Jurkat, Clone E6-1 (cell line): ENCODE results near the gene TMEM141.
"Not testable (repeated sequence)": the region's sequence is repeated elsewhere in the genome, so short reads cannot be mapped to it uniquely, and the experiment has no call there.

Source experiments
- DNase-seq: peaks from one replicate; pipeline ENCODE4 v3.0.0-alpha.2; 2011; ENCODE audit warnings: low read depth, low spot score
- H3K4me3 ChIP-seq: 2 replicates; pipeline ENCODE4 v1.5.1; 2011; ENCODE audit warnings: mild to moderate bottlenecking, low read length, control low read depth, moderate library complexity

TMEM141 gene

DNA sequence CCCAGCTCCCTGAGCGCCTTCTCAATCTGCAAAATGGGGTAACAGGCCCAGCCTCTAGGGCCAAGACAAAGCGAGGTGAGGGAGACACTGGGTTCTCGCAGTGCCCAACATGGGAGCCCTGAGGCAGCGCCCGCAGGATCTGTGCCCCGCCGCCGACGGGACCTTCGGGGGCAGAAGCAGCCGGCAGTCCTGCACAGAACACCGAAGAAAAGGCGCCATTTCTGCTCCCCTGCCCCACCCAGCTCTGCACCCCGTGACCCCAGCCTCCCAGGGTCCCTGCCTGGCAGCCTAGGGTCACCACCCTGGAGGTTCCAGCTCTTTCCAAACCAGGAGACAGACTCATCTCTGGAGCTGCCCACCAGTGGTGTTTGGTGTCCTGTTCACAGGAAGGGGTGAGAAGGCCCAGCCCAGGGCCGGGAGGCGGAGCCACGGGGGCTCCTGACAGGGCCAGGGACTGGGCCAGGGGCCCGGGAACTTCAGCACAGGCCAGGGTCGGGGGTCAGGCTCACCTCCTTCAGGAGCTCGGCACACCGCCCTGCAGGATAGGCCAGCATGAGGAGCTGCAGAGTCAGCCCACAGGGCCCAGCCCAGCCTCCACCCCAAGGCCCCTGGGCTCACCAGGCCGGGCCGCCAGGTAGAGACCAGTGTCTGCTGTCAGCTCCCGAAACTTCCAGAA, 36.4 kb upstream of the TMEM141 start:
- no peak for DNase-seq
- no peak overlapping the region for H3K4me3 ChIP-seq

DNA sequence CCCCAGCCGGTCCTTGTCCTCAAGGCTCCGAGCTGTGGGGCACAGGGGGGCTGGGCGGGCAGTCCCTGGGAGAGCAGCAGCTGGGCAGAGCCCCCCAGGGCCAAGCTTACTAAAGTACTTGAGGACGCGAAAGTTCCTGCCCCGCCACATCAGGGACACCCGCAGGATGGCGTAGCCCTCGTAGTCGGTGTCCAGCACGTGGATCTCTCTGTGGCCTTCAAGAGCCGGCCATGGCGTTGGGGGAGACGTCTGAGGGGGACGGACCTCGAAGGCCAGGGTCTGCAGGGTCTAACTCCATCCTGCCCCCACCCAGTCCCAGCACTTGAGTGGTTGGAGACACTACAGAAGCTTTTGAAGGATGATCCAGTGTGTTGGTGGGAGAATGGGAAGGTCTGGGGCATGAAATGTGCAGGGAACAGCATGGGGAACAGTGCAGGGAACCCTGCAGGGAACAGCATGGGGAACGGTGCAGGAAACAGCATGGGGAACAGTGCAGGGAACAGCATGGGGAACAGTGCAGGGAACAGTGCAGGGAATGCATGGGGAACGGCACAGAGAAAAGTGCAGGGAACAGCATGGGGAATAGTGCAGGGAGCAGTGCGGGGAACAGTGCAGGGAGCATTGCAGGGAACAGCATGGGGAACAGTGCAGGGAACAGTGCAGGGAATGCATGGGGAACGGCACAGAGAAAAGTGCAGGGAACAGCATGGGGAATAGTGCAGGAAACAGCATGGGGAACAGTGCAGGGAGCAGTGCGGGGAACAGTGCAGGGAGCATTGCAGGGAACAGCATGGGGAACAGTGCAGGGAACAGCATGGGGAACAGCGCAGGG, 35.6 kb upstream of the TMEM141 start:
- not testable (repeated sequence) for H3K4me3 ChIP-seq, DNase-seq

DNA sequence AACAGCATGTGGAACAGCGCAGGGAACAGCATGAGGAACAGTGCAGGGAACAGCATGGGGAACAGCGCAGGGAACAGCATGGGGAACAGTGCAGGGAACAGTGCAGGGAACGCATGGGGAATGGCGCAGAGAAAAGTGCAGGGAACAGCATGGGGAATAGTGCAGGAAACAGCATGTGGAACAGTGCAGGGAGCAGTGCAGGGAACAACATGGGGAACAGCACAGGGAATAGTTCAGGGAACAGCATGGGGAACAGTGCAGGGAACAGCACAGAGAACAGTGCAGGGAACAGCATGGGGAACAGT, 35.1 kb upstream of the TMEM141 start:
- no peak overlapping the region for H3K4me3 ChIP-seq
- DNase-seq = no peak

DNA sequence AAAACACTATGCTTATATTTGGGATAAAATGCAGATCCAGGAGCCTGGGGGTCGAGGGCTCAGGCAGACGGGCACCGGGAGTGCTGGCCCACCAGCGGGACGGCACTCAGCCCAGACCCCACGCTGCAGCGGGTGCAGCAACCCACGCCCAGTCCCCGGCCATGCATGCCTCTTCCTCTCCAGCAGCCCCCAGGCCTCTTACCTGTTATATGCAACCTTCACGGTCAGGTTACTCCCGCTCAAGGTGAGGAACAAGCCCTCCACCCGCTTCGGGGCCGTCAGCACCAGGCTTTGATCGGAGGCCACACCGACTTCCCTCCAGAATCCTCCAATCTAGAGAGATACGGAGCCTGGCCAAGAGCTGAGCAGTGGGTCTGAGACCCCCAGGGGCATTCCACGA, 34.3 kb upstream of the TMEM141 start:
- DNase-seq = no peak
- H3K4me3 ChIP-seq = no peak overlapping the region

DNA sequence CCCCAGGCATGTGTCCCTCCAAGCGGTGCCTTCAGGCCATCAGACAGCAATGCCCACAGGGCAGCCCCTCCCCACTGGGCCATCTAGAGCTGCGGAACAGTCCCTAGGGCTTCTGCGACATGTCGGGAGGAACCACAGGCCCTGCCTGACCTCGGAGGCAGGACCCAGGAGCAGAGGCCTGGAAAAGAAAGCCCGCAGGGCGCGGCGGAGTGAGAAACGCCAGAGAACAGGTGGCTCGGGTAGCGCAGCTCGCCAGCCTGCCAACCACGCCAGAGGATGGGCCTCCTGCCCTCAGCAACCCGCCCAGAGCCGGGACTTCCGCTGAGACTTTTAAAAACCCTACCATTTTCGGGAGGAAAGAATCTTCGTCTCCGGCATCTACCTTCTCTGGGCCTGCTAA, 33.8 kb upstream of the TMEM141 start:
- no peak for DNase-seq

DNA sequence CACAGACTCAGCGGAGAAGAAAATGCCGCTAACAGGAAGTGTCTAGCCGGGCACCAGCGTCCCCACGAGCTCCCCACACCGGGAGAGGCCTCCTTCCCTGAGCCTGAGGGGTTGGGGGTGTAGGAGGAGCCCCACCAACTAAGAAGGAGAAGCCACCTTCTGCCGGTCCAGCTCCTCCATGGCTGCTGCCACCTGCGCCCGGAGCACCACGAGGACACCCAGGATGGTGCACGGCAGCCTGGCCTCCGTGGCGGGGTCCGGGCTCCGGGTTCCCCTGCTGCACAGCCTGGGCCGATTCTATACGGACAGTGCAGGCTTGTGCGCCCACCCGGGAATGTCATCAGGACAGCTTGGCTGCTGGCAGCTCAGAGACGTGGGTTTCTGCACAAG, 33.4 kb upstream of the TMEM141 start:
- no peak overlapping the region for H3K4me3 ChIP-seq
- DNase-seq = no peak

More for the DNA sequence above, 33.8 kb upstream of the TMEM141 start:
- no peak overlapping the region for H3K4me3 ChIP-seq

DNA sequence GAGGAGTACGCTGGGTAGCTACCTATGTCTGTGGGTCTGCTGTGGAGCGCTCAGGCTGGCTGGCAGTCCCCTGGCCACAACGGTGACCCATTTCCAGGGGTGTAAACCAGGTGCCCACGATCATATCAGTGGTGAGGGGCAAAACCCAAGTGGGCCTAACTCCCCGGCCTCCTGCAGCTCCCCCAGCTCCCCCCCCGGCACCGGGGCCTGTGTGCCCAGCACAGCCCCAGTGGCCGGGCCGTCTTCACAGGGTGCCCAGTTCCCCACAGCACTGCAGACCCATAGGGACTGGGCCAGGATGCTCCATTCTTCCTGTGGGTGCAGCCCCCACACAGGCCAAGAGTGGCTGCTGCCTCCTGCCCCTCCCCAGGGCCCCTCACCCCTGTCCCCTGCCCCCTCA, 32.1 kb upstream of the TMEM141 start:
- DNase-seq = no peak
- H3K4me3 ChIP-seq = no peak overlapping the region

DNA sequence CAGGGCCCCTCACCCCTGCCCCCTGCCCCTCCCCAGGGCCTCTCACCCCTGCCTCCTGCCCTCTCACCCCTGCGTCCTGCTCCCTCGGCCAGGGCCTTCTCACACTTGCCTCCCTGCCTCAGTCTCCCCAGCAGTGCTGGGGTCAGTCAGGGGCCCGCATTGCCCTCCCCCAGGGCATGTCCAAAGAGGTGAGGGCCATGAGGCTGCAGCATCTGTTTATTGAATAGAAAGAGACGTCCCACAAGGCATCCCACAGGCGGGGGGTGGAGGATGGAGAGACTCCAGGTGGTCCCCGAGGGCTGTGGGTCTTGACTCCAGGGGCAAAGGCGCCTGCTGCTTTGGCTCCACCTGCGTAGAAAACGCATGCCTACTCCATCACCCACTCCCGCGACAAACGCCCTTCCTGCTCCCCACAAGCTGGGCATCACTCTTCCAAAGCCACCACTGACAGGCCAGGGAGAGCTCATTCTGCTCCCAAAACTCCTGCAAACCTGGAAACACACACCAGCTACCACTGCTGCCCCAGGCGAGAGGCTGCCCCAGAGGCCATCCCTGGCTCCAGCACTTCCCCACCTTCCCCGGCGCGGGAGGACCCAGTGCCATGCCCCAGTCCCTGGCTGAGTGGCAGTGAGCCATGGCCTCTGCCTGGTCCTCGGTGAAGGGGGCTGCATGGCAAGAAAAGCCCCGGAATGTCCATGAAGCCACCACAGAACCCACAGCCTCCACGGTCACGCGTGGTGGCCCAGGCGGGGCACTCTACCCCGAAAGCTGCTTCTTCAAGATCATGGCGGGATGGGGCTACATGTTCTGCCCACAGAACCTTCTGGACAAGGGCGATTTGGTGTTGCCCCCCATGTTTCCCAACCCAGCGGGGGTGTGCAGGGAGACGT, 31.5 kb upstream of the TMEM141 start:
- no peak for DNase-seq
- H3K4me3 ChIP-seq = no peak overlapping the region

DNA sequence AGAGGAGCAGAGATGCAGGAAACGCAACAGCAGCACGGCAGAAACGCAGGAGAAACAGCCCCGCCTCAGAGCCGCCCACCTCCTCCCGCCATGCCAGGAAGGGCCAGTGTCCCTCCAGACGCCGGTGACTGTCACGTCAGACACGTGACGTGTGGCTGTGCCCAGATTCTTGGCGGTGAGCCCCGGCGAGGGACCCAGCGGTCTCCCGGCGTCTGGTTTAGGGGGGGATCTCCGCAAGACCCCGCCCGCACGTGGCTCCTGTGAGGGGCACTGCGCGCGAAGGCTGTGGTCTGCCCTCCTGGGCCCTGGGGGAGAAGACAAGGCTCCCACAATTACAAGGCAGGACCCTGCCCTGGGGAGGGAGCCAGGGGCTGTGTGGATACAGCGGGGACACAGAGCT, 30.7 kb upstream of the TMEM141 start:
- H3K4me3 ChIP-seq = no peak overlapping the region
- DNase-seq = no peak

DNA sequence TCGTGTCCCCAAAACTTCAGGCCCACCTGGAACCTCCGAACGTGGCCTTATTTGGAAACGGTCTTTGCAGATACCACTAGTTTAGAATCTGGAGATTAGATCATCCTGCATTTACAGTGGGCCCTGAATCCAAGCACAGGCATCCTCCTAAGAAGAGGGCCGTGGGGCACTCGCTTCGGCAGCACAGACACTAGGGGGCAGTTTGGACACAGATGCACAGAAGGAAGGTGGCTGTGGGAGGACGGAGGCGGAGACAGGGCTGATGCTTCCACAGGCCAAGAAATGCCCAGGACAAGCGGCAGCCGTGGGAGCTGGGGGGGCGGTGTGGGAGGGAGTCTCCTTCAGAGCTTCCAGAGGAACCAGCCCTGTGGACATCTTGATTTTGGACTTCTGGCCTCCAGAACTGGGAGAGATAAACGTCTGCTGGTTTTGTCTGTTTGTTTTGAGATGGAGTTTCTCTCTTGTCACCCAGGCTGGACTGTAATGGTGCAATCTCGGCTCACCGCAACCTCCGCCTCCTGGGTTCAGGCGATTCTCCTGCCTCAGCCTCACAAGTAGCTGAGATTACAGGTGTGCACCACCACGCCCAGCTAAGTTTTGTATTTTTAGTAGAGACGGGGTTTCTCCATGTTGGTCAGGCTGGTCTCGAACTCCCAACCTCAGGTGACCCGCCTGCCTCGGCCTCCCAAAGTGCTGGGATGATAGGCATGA, 30.2 kb upstream of the TMEM141 start:
- DNase-seq = peak; percentile 17
- H3K4me3 ChIP-seq = not testable (repeated sequence)

DNA sequence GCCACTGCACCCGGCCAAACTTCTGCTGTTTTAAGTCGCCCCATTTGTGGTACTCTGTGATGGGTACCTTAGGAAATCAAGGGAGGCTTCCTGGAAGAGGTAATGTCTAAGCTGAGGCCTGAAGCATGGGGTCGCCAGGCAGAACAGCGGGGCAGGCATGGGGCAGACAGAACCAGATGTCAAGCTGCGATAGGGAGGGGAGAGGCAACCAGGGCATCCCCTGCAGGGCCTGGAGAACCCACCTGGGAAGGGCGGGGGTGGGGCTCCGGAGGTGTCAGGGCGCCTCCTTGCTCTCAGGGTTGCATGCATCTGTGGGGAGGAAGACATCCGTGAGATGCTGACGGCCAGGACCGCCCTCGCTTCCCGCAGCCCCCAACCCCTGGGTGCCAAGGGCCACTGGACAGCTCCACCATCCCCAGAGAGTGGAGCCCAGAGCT, 29.6 kb upstream of the TMEM141 start:
- H3K4me3 ChIP-seq = no peak overlapping the region
- no peak for DNase-seq

DNA sequence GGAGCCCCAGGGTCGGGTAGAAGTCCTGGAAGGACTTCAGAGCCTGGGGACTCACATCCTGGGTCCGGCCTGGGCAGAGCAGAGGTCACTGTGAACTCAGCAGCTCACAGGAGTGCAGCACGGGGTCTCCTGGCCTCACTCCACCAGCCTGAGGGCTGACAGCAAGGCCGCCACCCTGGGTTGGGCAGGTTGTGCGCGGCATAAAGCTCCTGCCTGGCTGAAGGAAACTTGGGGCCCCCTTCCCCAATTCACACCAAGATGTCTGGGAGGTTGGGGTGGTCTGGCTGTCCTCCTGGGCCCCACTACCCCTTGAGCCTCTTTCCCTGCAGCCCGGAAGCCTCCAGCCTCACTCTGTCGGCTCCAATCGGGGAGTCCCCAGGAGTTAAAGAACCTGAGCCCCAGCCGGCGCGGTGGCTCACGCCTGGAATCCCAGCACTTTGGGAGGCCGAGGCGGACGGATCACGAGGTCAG, 28.9 kb upstream of the TMEM141 start:
- DNase-seq = no peak
- H3K4me3 ChIP-seq = no peak overlapping the region

DNA sequence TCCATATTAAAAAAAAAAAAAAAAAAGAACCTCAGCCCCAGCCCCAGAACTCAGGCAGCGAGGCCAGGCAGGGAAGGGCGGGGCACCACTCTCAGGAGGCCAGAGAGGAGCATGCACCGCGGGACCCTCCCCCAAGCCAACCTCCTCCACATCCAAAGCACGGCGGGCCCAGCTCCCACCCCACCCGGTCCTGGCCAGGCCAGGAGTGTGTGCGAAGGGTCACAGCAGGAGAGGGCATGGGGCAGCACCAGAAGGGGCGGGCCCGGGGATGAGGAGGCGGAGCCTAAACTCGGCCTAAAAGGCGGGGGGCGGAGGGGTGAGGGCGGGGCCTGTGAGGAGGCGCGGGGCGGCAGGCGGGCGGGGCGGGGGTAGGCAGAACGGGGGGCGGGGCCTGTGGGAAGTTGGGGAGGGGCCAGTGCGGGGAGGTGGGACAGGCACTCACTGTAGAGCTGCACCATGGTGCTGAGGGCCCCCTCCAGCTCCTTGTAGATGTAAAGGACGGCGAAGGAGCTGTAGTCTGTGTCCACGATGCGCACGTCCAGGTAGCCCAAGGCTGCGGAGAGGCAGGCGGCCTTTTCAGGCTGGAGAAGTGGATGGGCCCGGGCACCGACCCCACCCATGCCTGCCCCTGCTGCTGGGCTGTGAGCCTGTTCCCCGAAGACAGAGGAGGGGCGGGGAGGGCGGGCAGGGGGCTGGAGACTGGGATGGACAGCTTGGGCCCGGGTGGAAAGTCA, 28.1 kb upstream of the TMEM141 start:
- no peak for DNase-seq
- H3K4me3 ChIP-seq = no peak overlapping the region

DNA sequence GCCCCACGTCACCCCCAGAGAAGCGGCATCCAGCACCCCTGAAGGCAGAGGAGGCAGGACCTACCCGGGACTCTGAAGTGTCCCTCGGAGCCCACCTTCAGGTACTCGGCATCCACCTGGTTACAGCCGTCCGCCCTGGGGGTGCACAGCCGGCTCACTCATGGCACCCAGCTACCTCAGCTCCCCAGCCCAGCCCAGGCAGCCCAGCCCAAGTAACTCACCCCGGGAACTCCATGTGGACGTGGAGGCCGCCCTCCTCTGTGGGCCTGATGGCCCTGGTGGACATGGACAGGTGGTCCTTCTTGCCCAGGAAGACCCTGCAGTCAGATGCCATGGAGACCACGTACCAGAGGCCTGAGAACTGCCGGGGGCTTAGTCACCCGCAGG, 27.5 kb upstream of the TMEM141 start:
- H3K4me3 ChIP-seq = no peak overlapping the region
- no peak for DNase-seq

DNA sequence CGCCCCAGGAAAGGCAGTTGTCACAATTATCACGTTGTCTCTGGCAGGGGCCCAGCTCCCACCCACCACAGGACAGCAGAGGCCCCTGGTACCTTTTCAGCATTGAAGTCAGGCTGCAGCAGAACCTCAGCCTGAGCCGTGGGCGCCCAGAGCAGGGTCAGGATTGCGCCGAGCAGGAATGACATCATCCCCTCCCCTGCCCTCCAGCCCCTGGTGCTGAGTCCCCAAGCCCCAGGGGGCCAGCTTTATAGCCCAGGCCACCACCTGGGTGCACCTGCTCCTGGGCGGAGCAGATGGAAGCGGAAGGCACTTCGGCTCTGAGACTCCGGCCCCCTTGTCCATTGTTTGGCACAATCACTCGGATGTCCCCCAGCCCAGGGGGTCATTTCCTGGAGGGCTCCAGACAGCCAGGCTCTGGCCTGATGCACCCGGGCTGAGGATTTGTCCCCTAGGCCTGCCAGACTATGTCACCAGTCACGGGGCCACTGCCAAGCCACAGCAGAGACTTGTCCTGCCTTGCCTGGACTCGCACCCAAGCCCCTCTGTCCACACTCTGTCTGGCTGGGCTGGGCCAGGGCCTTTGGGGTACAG, 26.7 kb upstream of the TMEM141 start, which contains the start of gene LCN15:
Gene LCN15, minus strand, starts transcription at position 218 of the 591 bp plus-strand sequence. Its CDS starts 30 bp downstream, at position 188.
- DNase-seq = no peak
- H3K4me3 ChIP-seq = no peak within 1 kb of the TSS

DNA sequence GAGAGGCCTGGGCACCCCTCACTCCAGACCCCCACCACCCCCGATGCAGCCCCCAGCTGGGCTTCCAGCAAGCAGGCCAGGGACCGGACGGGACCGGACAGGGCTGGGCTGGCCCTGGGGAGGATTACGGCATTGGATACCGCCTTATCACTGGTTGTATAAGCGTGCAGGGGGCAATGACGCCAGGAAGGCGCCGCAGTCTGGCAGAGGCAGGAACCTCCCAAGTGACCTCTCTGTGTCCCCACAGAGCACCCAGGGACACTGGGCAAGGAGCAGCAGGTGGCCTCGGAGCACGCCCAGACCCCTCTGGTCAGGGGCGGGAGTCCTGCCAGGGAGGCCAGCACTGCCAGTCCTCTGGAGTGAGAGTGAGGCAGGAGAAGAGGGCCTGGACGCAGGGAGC, 26.1 kb upstream of the TMEM141 start:
- DNase-seq = no peak

DNA sequence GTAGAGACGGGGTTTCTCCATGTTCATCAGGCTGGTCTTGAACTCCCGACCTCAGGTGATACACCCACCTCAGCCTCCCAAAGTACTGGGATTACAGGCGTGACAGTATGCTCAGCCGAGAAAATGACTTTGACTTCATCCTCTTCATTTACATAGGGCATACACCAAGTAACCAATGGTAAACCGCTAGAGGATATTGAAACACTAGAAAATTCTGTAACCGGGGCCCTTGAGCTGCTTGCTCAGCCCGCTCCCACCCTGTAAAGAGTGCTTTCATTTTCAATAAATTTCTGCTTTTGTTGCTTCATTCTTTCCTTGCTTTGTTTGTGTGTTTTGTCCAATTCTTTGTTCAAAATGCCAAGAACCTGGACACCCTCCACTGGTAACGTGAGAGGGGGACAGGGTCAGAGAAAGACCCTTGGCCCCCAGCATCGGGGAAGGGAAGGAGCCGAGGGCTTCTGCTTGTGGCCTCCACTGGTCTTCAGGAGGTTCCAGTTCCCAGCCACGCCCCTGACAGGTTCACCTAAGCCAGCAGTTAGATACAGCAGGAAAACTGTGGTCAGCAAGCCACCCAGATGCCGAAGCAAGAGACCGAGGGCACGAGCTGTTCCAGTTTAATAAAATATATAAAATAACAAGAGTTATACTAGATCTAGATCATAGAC, 25.3 kb upstream of the TMEM141 start:
- not testable (repeated sequence) for H3K4me3 ChIP-seq, DNase-seq

More for the DNA sequence above, 26.1 kb upstream of the TMEM141 start:
- no peak overlapping the region for H3K4me3 ChIP-seq
